Measurements from ENCODE around the gene CHKB. TPM values are rescaled to one million over a fixed set of nuclear protein-coding genes. Genes with fewer than 3 reads are reported as not detected.
A peak's percentile ranks its signal among the peaks of the same experiment; 100 is the strongest.

CHKB gene
- total RNA-seq, 1 donor from 2014 or later, result 31.4 TPM

DNA sequence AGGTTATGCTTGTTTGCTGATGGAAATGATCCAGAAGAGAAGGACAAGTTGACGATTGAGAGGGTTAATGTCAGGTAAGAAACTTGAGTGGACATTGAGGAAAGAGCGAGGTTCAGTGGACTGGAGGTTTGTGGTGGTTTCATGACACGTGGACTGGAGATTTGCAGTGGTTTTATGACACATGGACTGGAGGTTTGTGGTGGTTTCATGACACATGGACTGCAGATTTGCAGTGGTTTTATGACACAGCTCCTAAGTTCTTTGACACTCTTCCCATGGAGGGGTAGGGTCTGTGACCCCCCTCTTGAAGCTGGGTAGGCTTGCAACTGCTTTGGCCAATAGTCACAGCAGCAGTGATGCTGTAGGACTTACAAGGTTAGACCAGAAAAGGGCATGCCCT, 12.5 kb upstream of the CHKB start:
- no peak for ATAC-seq

DNA sequence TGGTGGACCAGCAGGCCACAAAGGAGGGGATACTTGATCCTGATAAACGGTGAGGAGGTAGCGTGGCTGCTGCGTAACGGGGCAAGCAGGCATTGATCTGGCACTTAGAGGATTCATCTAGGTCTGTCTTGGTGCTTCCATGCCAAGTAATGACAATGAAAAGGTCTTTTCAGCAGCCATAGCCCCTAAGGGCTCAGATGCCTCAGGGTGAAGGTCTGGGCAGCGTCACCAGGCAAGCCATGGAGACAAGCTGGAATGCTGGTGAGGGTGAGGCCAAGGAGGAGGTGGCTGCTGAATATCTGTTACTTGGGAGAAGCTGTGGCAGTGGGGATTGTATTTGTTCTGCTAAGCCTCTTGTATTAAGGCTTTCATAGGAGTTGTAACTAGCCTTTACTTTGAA, 4.8 kb upstream of the CHKB start:
- ATAC-seq, result no peak

- no peak for ATAC-seq
Measured at GRCh38 chr22:50586416-50586815, 3.8 kb upstream of the CHKB start.

DNA sequence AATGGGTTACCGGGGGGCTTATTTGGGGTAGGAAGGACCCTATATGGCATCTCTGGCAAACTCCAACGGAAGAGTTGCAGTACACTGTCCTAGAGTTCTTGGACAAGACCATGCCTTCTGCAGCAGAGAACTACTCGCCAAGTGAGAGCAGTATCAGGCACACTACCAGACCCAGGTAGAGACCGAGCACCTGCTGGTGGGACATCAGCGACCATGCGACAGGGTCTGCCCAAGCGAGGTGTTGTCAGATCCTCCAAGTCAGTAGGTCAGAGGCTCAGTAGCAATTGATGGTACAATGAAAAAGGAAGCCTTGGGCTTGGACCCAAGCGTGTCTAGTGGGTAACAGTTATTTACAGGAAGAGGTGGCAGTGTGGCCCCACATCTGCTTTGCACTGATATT, 3.1 kb upstream of the CHKB start:
- no peak for ATAC-seq

DNA sequence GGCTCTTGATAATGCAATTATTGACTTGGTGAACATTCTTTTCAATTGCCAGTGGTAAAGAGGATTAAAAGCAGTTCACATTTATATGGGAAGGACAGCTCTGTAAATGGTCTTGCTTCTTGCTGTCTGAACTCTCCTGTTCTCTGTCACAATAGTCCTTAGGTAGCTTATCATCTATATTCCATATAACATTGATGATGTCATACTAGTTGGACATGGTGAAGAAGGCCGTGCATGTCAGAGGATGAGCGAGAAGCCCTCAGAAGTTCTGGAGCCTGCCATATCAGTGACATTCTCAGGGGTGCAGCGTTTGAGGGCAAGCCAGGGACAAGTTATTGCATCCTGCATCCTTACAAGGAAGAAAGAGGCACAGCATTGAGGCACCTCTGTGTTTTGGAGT, 2.6 kb upstream of the CHKB start:
- ATAC-seq, result no peak

- no peak for ATAC-seq
Measured at GRCh38 chr22:50584106-50585096, 1.8 kb upstream of the CHKB start.

DNA sequence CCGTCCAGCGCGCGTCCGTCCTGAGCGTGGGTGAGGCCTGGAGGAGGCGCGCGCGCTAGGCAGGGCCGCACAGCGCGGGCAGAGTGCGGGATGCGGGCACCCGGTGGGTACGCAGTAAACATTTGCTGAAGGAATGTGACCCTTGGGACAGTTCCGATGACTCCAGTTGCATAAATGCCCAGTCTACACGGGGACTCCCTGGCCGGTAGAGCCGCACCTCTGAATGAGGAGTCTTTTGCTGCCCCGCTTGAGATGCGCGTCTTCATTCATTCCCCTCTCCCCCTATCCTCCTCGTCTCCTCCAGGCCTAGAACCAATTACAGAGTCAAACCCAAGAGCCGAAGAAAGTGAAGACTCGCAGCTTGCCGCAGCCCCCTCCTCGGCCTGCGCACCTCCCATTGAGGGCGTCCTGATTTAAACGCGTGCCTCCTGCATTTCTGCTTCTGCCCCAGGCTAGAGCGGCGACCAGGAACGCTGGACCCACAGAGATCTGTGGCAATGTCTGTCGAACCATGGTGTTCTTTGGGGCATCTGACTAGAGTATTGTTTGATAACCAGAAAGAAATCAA, 729 bp upstream of the CHKB start:
- ATAC-seq, result peak; percentile 48

DNA sequence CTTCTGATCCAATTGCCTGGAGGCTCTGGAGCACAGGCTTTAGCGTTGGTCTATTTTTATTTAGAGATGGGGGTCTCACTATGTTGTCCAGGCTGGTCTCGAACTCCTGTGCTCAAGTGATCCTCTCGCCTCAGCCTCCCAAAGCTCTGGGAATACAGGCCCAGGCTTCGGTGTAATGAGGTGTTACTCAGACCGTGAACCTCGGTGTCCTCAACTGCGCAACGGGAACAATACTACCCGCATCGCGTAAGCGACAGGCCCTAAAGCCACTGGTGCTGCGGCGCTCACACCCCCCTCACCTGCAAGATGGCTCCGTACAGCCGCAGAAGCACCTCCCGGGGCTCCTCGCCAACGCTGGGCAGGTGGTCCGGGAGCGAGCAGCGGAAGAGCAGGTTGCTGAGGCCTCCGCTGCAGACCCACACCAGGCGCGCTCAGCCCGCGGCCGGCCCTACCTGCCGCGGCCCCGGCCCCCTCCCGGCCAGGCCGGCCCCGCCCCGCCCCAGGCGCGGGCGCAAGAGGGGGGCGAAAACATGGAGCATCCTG, 628 bp downstream of the CHKB start:
- peak; percentile 0 for ATAC-seq

GRCh38 chr22:50581031-50581949, 1.4 kb downstream of the CHKB start:
- no peak for ATAC-seq

- ATAC-seq, result no peak
Measured at GRCh38 chr22:50579752-50580151, 2.9 kb downstream of the CHKB start.

DNA sequence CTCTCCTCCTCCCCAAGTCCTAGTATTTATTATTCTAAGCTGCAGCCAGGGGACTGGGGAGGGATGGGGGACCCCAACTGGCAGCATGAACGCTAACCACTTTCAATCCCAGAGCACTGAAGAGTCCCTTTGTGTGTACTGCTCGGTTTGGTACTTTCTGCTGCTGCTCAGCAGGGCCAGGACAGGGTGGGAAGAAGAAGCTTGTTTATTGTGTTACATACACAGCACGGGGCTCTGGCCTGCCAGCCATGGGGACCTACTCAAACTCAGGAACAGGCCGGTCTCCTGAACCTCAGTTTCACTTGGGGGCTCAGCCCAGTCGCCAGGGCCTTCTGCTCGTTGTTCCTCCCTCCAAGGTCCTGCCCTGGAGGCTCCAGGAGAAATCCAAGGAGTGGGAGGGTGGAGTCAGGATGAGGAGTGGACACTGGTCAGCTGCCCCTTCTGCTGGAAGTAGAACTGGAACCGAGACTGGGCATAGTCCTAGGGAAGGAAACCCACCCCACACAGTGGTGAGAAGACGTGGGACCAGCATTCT, 3.8 kb downstream of the CHKB start:
- ATAC-seq, result no peak

- no peak for ATAC-seq
Measured at GRCh38 chr22:50577987-50578775, 4.5 kb downstream of the CHKB start, which contains the start of gene CPT1B. Gene CPT1B (minus strand): TSS chr22:50578427. CDS start chr22:50577915, 512 bp downstream.

DNA sequence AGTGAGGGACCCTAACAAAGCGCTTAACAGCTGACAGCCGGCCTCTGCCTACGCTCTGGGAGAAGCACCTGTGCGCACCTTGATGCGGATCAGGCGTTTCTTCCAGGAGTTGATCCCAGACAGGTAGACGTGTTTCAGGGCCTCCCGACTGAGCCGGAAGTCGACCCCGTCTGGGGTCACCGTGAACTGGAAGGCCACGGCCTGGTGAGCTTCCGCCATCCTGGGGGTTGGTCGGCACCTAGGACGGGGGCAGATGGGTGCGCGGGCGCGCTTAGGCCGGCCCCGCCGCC, 5.0 kb downstream of the CHKB start:
- no peak for ATAC-seq

DNA sequence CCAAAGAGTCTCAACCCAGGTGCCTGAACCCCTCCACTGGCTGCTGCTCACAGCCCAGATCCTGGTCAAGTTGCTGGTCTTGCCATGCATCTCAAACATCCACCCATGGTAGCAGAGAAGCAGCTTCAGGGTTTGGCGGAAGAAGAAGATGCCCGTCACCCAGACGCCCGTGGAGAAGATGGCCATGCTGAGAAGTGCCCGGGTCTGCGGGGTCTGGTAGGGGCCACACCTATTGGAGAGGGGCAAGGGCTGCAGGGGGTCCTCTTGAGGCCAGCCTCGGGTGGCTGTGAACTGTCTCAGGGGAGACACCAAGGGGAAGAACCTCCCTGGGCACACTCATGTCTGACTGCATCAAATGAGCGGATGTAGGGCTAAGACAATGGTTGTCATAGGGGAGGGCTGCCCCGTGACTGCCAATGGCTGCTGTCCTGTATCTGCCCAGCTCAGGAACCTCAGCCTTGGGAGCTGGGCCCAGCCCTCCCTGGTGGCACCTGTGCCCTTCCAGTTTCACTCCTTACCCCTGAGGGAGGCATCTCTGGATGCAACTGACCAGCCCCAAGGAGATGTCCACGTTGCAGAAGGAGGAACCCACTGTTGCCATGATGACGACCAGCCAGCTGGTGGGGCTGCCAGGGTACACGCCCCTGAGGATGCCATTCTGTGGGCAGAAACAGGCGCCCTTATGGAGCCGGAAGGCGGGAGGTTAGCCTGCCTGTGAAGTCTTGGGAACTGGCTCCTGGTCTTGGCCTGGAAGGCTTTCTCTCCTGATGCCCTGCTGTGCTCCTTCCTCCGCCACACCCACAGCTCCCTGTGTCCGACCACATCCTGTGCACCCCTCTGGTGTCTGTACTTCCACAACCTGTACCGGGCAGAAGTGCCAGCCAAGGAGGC, 5.6 kb downstream of the CHKB start:
- no peak for ATAC-seq

DNA sequence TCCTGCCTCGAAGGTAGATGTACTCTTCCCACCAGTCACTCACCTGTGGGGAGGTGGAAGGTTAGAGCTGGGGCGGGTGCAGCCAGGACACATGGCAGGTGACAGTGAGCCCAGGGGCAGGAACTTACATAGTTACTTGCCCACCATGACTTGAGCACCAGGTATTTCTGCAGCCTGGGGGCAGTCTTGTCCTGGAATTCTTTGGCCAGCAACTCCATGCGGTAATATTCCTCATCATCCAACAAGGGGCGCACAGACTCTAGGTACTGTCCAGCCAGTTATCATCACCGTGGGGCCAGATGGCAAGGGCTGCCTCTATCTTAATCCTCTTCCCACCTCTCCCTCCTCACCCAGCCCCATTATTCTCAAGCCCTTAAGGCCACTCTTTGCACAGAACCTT, 6.6 kb downstream of the CHKB start:
- ATAC-seq, result no peak

- no peak for ATAC-seq
Measured at GRCh38 chr22:50575426-50575941, 7.2 kb downstream of the CHKB start.

DNA sequence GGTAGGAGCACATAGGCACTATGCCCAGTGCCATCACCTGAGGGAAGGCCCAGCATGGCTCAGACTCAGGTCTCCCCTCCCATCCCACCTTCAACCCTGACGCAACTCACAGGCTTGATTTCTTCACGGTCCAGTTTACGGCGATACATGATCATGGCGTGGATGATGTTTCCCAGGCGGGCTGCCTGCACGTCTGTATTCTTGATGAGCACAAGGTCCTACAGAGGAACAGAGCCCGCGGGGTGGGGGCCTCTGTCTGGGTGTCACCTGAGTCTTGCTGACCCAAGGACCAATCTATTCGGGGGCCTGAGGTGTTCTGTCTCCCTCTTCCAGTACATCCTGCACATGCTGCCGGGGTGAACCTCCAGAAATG, 8.3 kb downstream of the CHKB start:
- ATAC-seq, result no peak

DNA sequence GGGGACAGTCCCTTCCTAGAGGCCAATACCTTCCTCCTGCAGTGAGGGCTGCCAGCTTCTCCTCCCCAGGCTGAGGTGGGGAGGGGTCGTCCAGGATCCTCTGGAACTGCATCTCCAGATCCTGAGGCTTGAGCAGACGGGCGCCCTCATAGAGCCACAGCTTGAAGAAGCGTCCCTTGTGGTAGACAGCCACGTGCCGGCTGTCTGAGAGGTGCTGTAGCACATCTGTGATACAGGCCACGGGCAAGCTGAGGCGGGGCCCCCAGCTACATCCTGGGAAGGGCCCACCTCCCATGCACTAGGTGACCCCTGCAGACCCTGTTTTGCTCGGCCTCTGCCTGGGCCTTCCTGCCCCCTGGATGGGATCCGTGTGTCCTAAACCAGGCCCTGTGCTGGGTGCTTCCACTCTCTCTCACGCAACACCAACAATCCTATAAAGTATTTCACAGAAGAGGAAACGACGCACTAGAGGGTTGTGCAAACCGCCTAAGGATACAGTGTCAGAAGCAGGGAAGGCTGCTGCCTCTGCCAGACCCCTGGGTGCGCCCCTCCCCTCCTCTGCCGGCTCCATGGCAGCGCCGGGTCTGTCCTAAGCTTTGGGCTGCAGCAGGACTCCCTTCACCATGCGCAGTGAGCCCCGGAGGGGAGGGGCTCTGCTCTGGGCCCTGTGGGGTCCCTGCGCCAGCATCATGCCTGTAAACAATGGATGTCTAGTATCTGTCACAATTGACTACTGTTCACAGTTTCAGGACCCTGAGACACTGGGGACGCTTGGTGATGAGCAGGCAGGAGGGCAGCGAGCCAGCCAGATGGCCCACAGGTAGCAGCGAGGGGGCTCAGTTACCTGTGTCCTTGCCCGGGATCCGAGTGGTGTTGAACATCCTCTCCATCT, 8.9 kb downstream of the CHKB start:
- no peak for ATAC-seq

GRCh38 chr22:50572965-50573364, 9.7 kb downstream of the CHKB start:
- ATAC-seq, result no peak

Measured in esophagus mucosa (tissue), 1 donor.